ENCODE results near the gene CTSZ. TPM values are rescaled to one million over a fixed set of nuclear protein-coding genes. Genes with fewer than 3 reads are reported as not detected.
"Not testable (repeated sequence)": the region's sequence is repeated elsewhere in the genome, so short reads cannot be mapped to it uniquely, and the experiment has no call there.

CTSZ gene
- total and polyA plus RNA-seq, 2 of the 8 experiments (the other 6 are each of a cell fraction or from before 2014, with no cell fraction given), result 32.8 to 34.0 TPM

- H2BK15ac ChIP-seq (ENCODE audit: low read length); H2BK12ac ChIP-seq (ENCODE audit: low read depth, low read length); H4K91ac ChIP-seq (replicated peaks; ENCODE audit: insufficient read length, low read length); H2BK120ac ChIP-seq (replicated peaks; ENCODE audit: low read depth, low read length); H3K14ac ChIP-seq (ENCODE audit: insufficient read length); H2AK5ac ChIP-seq (ENCODE audit: low read depth, low read length); H4K8ac ChIP-seq (ENCODE audit: extremely low read depth, insufficient read depth, low read length); H3K56ac ChIP-seq (replicated peaks; ENCODE audit: insufficient read length, low read depth, low read length); H3K27me3 ChIP-seq (replicated peaks in 1 of 4; ENCODE audit: control insufficient read depth in 3 of 4, extremely low read depth in 1 of 4, insufficient read depth in 3 of 4, low read length in 3 of 4); DNase-seq (ENCODE audit: low read depth in 1 of 2, low spot score in 2 of 2); H3K79me1 ChIP-seq (ENCODE audit: low read depth, low read length); H3K9ac ChIP-seq (replicated peaks in 1 of 4; ENCODE audit: extremely low read depth in 1 of 4, low read depth in 3 of 4, low read length in 3 of 4); CTCF ChIA-PET (ENCODE audit: partially characterized antibody); H3K27ac ChIP-seq (ENCODE audit: low read depth, low read length); H3K18ac ChIP-seq (ENCODE audit: extremely low read depth, low read length); H3K9me3 ChIP-seq (ENCODE audit: insufficient read depth in 2 of 2, low read depth in 1 of 2, low read length in 1 of 2); FAIRE-seq; H3K23ac ChIP-seq (ENCODE audit: insufficient read length); H2BK5ac ChIP-seq (ENCODE audit: low read depth, low read length); H4K5ac ChIP-seq (ENCODE audit: insufficient read length, low read depth, low read length); H2BK20ac ChIP-seq (ENCODE audit: low read length); H3K23me2 ChIP-seq (ENCODE audit: low read depth, low read length); H3K4ac ChIP-seq (replicated peaks; ENCODE audit: insufficient read length, low read depth, low read length); H2AFZ ChIP-seq (ENCODE audit: low read length); H4K20me1 ChIP-seq (replicated peaks in 1 of 2; ENCODE audit: control insufficient read depth in 1 of 2, insufficient read depth in 2 of 2, low read length in 2 of 2); H3K36me3 ChIP-seq (ENCODE audit: control insufficient read depth in 2 of 4, insufficient read depth in 4 of 4, low read length in 3 of 4); H3K4me1 ChIP-seq (replicated peaks in 1 of 4; ENCODE audit: control insufficient read depth in 3 of 4, insufficient read depth in 4 of 4, low read length in 3 of 4): not testable (repeated sequence)
- peak overlapping the region in 2 of 4 experiments; percentile 60 to 69; a peak in 4 of 8 replicates for H3K4me3 ChIP-seq (ENCODE audit: extremely low read depth in 1 of 4, insufficient read depth in 2 of 4, low read depth in 3 of 4, low read length in 4 of 4)
- peaks cover 11 to 35% of the 10 kb centered on the region in 2 experiments; a peak in 3 of 4 replicates for H3K79me2 ChIP-seq (ENCODE audit: control insufficient read depth in 1 of 2, insufficient read depth in 2 of 2, low read length in 2 of 2)
- POLR2A ChIA-PET (ENCODE audit: partially characterized antibody), result interaction anchor here (1.4 to 1.6 kb wide), 2 partner anchors 9 to 10 kb away, joined by 3 to 4 read pairs; partner anchors contain the start of gene ATP5F1E
- H3K4me2 ChIP-seq (ENCODE audit: insufficient read depth in 1 of 2, low read depth in 2 of 2, low read length in 2 of 2), result peak overlapping the region; percentile 64 to 69; a peak in 3 of 4 replicates
- 95% methylated on average over 16 of the region's 16 CpGs; no CpG with 5 or more reads in 1 of the 2 experiments for WGBS, 2 experiments (ENCODE audit: extremely low coverage in 1 of 2, insufficient coverage in 1 of 2, insufficient read length in 1 of 2, insufficient replicate concordance in 2 of 2, low coverage in 1 of 2, low lambda C conversion rate in 2 of 2, missing lambda C conversion rate in 1 of 2)
Measured at GRCh38 chr20:59041487-59041886, 34.4 kb upstream of the CTSZ start.

All from H1 (cell line).